Astrocyte (in vitro differentiated cells and primary cell): ENCODE measurements around the gene TEX22. TPM values are rescaled to one million over a fixed set of nuclear protein-coding genes. Genes with fewer than 3 reads are reported as not detected.

Experiments
- DNase-seq: peaks from one replicate; pipeline ENCODE4 v3.0.0-alpha.2; 2010; ENCODE audit warnings: low read depth
- FAIRE-seq: peaks from 2 replicates; lab custom pipeline; 2011; peaks lifted over from hg19 to GRCh38; lab: Jason Lieb, UNC
- H2AFZ ChIP-seq: 2 replicates; pipeline ENCODE4 v1.6.0; 2012; ENCODE audit warnings: low read depth, low read length, inconsistent platforms
- H3K27ac ChIP-seq: 2 replicates; pipeline ENCODE4 v1.5.1; 2011; ENCODE audit warnings: low read depth, low read length, inconsistent platforms
- H3K27me3 ChIP-seq: 2 replicates; pipeline ENCODE4 v1.6.0; 2011; ENCODE audit warnings: low read length, inconsistent platforms; ENCODE audit not compliant: insufficient read depth
- H3K36me3 ChIP-seq: 2 replicates; pipeline ENCODE4 v1.5.1; 2011; ENCODE audit warnings: low read length, inconsistent platforms; ENCODE audit not compliant: insufficient read depth
- H3K4me1 ChIP-seq: 2 replicates; pipeline ENCODE4 v1.5.1; 2011; ENCODE audit warnings: low read length, inconsistent platforms; ENCODE audit not compliant: insufficient read depth
- H3K4me2 ChIP-seq: 2 replicates; pipeline ENCODE4 v1.6.0; 2012; ENCODE audit warnings: low read length, inconsistent platforms
- H3K4me3 ChIP-seq: 2 replicates; pipeline ENCODE4 v1.5.1; 2011; ENCODE audit warnings: low read depth, mild to moderate bottlenecking, low read length, inconsistent platforms; ENCODE audit not compliant: insufficient read depth
- H3K79me2 ChIP-seq: 2 replicates; pipeline ENCODE4 v1.6.0; 2012; ENCODE audit warnings: mild to moderate bottlenecking, low read length, inconsistent platforms; ENCODE audit not compliant: insufficient read depth
- H3K9ac ChIP-seq: 2 replicates; pipeline ENCODE4 v1.6.0; 2012; ENCODE audit warnings: mild to moderate bottlenecking, low read length, inconsistent platforms
- H3K9me3 ChIP-seq: 2 replicates; pipeline ENCODE4 v1.5.1; 2012; ENCODE audit warnings: low read depth, mild to moderate bottlenecking, low read length, inconsistent platforms; ENCODE audit not compliant: insufficient read depth
- H4K20me1 ChIP-seq: 2 replicates; pipeline ENCODE4 v1.6.0; 2012; ENCODE audit warnings: low read length, inconsistent platforms; ENCODE audit not compliant: insufficient read depth
- H3K27ac Mint-ChIP-seq: one replicate; pipeline ENCODE4 v1.8.0; 2021; ENCODE audit warnings: mild to moderate bottlenecking, mixed read lengths; ENCODE audit not compliant: unreplicated experiment
- H3K27me3 Mint-ChIP-seq: one replicate; pipeline ENCODE4 v1.8.0; 2021; ENCODE audit warnings: low read depth, mixed read lengths; ENCODE audit not compliant: unreplicated experiment
- H3K36me3 Mint-ChIP-seq: one replicate; pipeline ENCODE4 v1.8.0; 2021; ENCODE audit warnings: low read depth, mixed read lengths; ENCODE audit not compliant: unreplicated experiment
- H3K4me1 Mint-ChIP-seq: one replicate; pipeline ENCODE4 v1.8.0; 2021; ENCODE audit warnings: low read depth, mixed read lengths; ENCODE audit not compliant: unreplicated experiment
- H3K4me3 Mint-ChIP-seq: one replicate; pipeline ENCODE4 v1.8.0; 2021; ENCODE audit warnings: mild to moderate bottlenecking, moderate library complexity, mixed read lengths; ENCODE audit not compliant: unreplicated experiment
- H3K9me3 Mint-ChIP-seq: one replicate; pipeline ENCODE4 v1.8.0; 2021; ENCODE audit warnings: mild to moderate bottlenecking, mixed read lengths; ENCODE audit not compliant: unreplicated experiment
- EZH2 ChIP-seq: IDR thresholded peaks from 2 replicates; pipeline ENCODE4 v1.6.1; 2012; ENCODE audit warnings: mild to moderate bottlenecking, low read length, inconsistent platforms; ENCODE audit not compliant: insufficient read depth
- total RNA-seq: library from RNA; stranded (reverse); gene quantifications from 2 replicates; pipeline ENCODE4 v1.2.1, GENCODE V29; 2021
- TF ChIP-seq, protein P1 (sequence below): IDR thresholded peaks from 2 replicates; pipeline ENCODE4 v1.5.1; 2011; ENCODE audit warnings: low read depth, mild to moderate bottlenecking, inconsistent platforms, low read length, moderate library complexity; ENCODE audit not compliant: insufficient read depth

Gene TEX22
- total RNA-seq, 1 donor from 2014 or later: 1.2 TPM

DNA sequence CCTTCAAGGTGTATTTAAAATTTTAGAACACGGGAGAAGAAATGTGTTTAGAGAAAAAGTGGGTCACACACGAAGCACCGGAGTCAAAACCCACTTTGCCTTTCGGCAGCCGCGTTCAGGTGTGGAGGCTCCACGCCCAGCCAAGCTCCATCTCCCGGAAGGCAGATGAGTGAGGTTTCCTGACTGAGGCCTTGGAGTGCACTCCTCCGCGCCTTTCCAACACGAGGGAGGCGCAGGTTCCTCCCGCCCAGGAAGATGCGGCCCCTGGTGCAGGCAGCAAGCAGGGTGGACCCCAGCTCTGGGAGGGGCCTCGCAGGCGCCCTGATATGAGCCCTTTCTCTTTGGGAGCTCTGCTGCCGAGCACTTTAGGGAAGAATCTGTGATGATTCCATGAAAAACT is 43.8 kb downstream of the TEX22 start:
- Histone ChIP-seq H3K27me3 (no peaks in the 10 kb centered on the region), H3K36me3 (peaks cover 7% of the 10 kb centered on the region), H3K4me3 (no peak overlapping the region), H3K9me3 (no peaks in the 10 kb centered on the region), H3K4me2 (no peak overlapping the region), H3K27ac (no peak overlapping the region), H4K20me1 (peaks cover 66% of the 10 kb centered on the region), H3K9ac (no peak overlapping the region), H3K79me2 (peaks cover 57% of the 10 kb centered on the region), H3K4me1 (no peaks in the 10 kb centered on the region), H2AFZ (no peak overlapping the region)
- no peak overlapping the region for H3K4me3 Mint-ChIP-seq
- FAIRE-seq: no peak
- no peak for TF ChIP-seq EZH2
- TF ChIP-seq, protein P1, sequence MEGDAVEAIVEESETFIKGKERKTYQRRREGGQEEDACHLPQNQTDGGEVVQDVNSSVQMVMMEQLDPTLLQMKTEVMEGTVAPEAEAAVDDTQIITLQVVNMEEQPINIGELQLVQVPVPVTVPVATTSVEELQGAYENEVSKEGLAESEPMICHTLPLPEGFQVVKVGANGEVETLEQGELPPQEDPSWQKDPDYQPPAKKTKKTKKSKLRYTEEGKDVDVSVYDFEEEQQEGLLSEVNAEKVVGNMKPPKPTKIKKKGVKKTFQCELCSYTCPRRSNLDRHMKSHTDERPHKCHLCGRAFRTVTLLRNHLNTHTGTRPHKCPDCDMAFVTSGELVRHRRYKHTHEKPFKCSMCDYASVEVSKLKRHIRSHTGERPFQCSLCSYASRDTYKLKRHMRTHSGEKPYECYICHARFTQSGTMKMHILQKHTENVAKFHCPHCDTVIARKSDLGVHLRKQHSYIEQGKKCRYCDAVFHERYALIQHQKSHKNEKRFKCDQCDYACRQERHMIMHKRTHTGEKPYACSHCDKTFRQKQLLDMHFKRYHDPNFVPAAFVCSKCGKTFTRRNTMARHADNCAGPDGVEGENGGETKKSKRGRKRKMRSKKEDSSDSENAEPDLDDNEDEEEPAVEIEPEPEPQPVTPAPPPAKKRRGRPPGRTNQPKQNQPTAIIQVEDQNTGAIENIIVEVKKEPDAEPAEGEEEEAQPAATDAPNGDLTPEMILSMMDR: no peak
- no peaks in the 10 kb centered on the region for H3K4me1 Mint-ChIP-seq
- no peaks in the 10 kb centered on the region for H3K9me3 Mint-ChIP-seq
- H3K36me3 Mint-ChIP-seq: peaks cover 4% of the 10 kb centered on the region
- H3K27ac Mint-ChIP-seq: peak overlapping the region; percentile 53
- DNase-seq: no peak
- no peaks in the 10 kb centered on the region for H3K27me3 Mint-ChIP-seq

- H4K20me1 ChIP-seq: peaks cover 66% of the 10 kb centered on the region
- H3K79me2 ChIP-seq: peaks cover 54% of the 10 kb centered on the region
- H3K9ac ChIP-seq: no peak overlapping the region
- no peak overlapping the region for H3K4me2 ChIP-seq
- no peak overlapping the region for H3K27ac ChIP-seq
- no peak for DNase-seq
- no peak overlapping the region for H3K4me3 ChIP-seq
- H3K36me3 Mint-ChIP-seq: peaks cover 4% of the 10 kb centered on the region
- H3K4me1 Mint-ChIP-seq: no peaks in the 10 kb centered on the region
- H3K4me1 ChIP-seq: no peaks in the 10 kb centered on the region
- no peaks in the 10 kb centered on the region for H3K9me3 ChIP-seq
- no peak overlapping the region for H2AFZ ChIP-seq
- H3K27ac Mint-ChIP-seq: no peak overlapping the region
- peaks cover 7% of the 10 kb centered on the region for H3K36me3 ChIP-seq
- no peaks in the 10 kb centered on the region for H3K27me3 Mint-ChIP-seq
- H3K27me3 ChIP-seq: no peaks in the 10 kb centered on the region
- no peak for FAIRE-seq
- TF ChIP-seq, protein P1: no peak
- no peak for TF ChIP-seq EZH2
- no peak overlapping the region for H3K4me3 Mint-ChIP-seq
- H3K9me3 Mint-ChIP-seq: no peaks in the 10 kb centered on the region
These were observed 44.5 kb downstream of the TEX22 start for GRCh38 chr14:105442834-105443233.

GRCh38 chr14:105444859-105445258 is 46.5 kb downstream of the TEX22 start:
- peaks cover 4% of the 10 kb centered on the region for H3K36me3 Mint-ChIP-seq
- no peak overlapping the region for H3K4me3 ChIP-seq
- H3K9me3 ChIP-seq: no peaks in the 10 kb centered on the region
- no peaks in the 10 kb centered on the region for H3K9me3 Mint-ChIP-seq
- H3K36me3 ChIP-seq: peaks cover 7% of the 10 kb centered on the region
- peaks cover 52% of the 10 kb centered on the region for H3K79me2 ChIP-seq
- no peaks in the 10 kb centered on the region for H3K27me3 ChIP-seq
- DNase-seq: no peak
- H3K4me2 ChIP-seq: no peak overlapping the region
- no peaks in the 10 kb centered on the region for H3K4me1 ChIP-seq
- no peak overlapping the region for H3K4me3 Mint-ChIP-seq
- no peaks in the 10 kb centered on the region for H3K4me1 Mint-ChIP-seq
- no peak overlapping the region for H3K9ac ChIP-seq
- peaks cover 60% of the 10 kb centered on the region for H4K20me1 ChIP-seq
- no peak for TF ChIP-seq EZH2
- TF ChIP-seq, protein P1: no peak
- no peak overlapping the region for H3K27ac Mint-ChIP-seq
- H3K27me3 Mint-ChIP-seq: no peaks in the 10 kb centered on the region
- no peak overlapping the region for H2AFZ ChIP-seq
- no peak for FAIRE-seq
- no peak overlapping the region for H3K27ac ChIP-seq
